A549 (cell line): Measurements from ENCODE around the gene EFNA5. TPM values are rescaled to one million over a fixed set of nuclear protein-coding genes. Genes with fewer than 3 reads are reported as not detected.

Source experiments
- ATAC-seq, 2 experiments: fragments of 200-7000 bp in 1 of 2; fragments of >200 bp in 1 of 2; cut with Nextera tagmentation in 1 of 2; cut with Tn5 transposase in 1 of 2; 3 replicates each; pipeline versions ENCODE4 v1.8.0 to v1.9.1; 2018 to 2020; ENCODE audit warnings: mild to moderate bottlenecking in 1 of 2, moderate library complexity in 1 of 2
- CTCF ChIA-PET: fragments of 300-600 bp; sonication (Branson Sonifier 250); formaldehyde crosslinking; extraction: SDS; loops from one replicate; lab custom pipeline; 2021; ENCODE audit warnings: antibody characterized with exemption, inconsistent platforms; lab: Yijun Ruan, JAX
- POLR2A ChIA-PET: fragments of 350-600 bp; formaldehyde crosslinking; extraction: SDS; loops from one replicate; lab custom pipeline; 2021; ENCODE audit warnings: antibody characterized with exemption, inconsistent platforms; lab: Yijun Ruan, JAX
- DNase-seq, 2 experiments: peaks; one replicate each; pipeline versions ENCODE4 v3.0.0 to v3.0.0-alpha.2; 2011 to 2016; ENCODE audit warnings: low read depth in 1 of 2, low spot score in 1 of 2
- FAIRE-seq: peaks from 2 replicates; lab custom pipeline; 2011; peaks lifted over from hg19 to GRCh38; lab: Jason Lieb, UNC
- H3K27ac ChIP-seq, 2 experiments: fragments of >200 bp; sonication (Bioruptor Twin); formaldehyde crosslinking; 3 replicates each; pipeline ENCODE4 v1.5.1; 2016 to 2017
- H3K4me1 ChIP-seq: fragments of >200 bp; sonication (Bioruptor Twin); formaldehyde crosslinking; 3 replicates; pipeline ENCODE4 v1.6.1; 2016
- H3K4me2 ChIP-seq: fragments of >200 bp; sonication (Bioruptor Twin); formaldehyde crosslinking; 3 replicates; pipeline ENCODE4 v1.6.1; 2016
- H3K4me3 ChIP-seq: fragments of >200 bp; sonication (Bioruptor Twin); formaldehyde crosslinking; 3 replicates; pipeline ENCODE4 v1.5.1; 2016
- H3K9me3 ChIP-seq: fragments of >200 bp; sonication (Bioruptor Twin); formaldehyde crosslinking; 3 replicates; pipeline ENCODE4 v1.6.1; 2016
- ATOH8 ChIP-seq: fragments of 250-450 bp; sonication (Bioruptor Pico); IDR thresholded peaks from 2 replicates; pipeline ENCODE4 v1.5.0; 2020; ENCODE audit warnings: low read depth, mild to moderate bottlenecking, moderate library complexity
- BCL3 ChIP-seq: fragments of >200 bp; sonication (Bioruptor Twin); formaldehyde crosslinking; IDR thresholded peaks from 3 replicates; pipeline ENCODE4 v1.6.1; 2016
- BHLHE40 ChIP-seq: IDR thresholded peaks from 2 replicates; pipeline ENCODE4 v1.6.1; 2012; ENCODE audit warnings: low read depth, low read length, inconsistent platforms
- CHD2 ChIP-seq: fragments of 150-350 bp; IDR thresholded peaks from 2 replicates; pipeline ENCODE4 v1.6.1; 2014; ENCODE audit warnings: low read length; ENCODE audit not compliant: partially characterized antibody
- CTCF ChIP-seq: fragments of >200 bp; sonication (Bioruptor Twin); formaldehyde crosslinking; IDR thresholded peaks from 3 replicates; pipeline ENCODE4 v1.5.1; 2016
- FOSB ChIP-seq: fragments of 250-450 bp; sonication (Bioruptor Pico); IDR thresholded peaks from 2 replicates; pipeline ENCODE4 v1.5.0; 2020; ENCODE audit warnings: mild to moderate bottlenecking, moderate library complexity
- FOSL2 ChIP-seq, 2 experiments: fragments of 450-650 bp in 1 of 2; fragments of >200 bp in 1 of 2; sonication (Bioruptor Twin) in 1 of 2; formaldehyde crosslinking; IDR thresholded peaks; 2 replicates each; pipeline versions ENCODE4 v1.5.0 to v1.6.1; 2016 to 2020; ENCODE audit warnings: mild to moderate bottlenecking in 1 of 2, moderate library complexity in 1 of 2
- FOXS1 ChIP-seq: fragments of 250-450 bp; sonication (Bioruptor Pico); IDR thresholded peaks from 2 replicates; pipeline ENCODE4 v1.5.0; 2020; ENCODE audit warnings: mild to moderate bottlenecking, moderate library complexity
- GATA3 ChIP-seq: IDR thresholded peaks from 2 replicates; pipeline ENCODE4 v1.6.1; 2012; ENCODE audit warnings: borderline replicate concordance
- HDAC2 ChIP-seq: fragments of 200-600 bp; sonication (generic); IDR thresholded peaks from 2 replicates; pipeline ENCODE4 v1.6.1; 2016
- JUNB ChIP-seq: fragments of >200 bp; sonication (Bioruptor Twin); formaldehyde crosslinking; IDR thresholded peaks from 2 replicates; pipeline ENCODE4 v1.6.1; 2016
- KDM5A ChIP-seq: fragments of 200-600 bp; sonication (generic); IDR thresholded peaks from 2 replicates; pipeline ENCODE4 v1.6.1; 2016; ENCODE audit warnings: antibody characterized with exemption, mild to moderate bottlenecking
- MAFK ChIP-seq: fragments of 450-650 bp; IDR thresholded peaks from 2 replicates; pipeline ENCODE4 v1.6.1; 2014; ENCODE audit not compliant: partially characterized antibody
- MAZ ChIP-seq: fragments of 150-350 bp; IDR thresholded peaks from 2 replicates; pipeline ENCODE4 v1.6.1; 2014; ENCODE audit warnings: antibody characterized with exemption, low read depth, low read length, borderline replicate concordance
- PHF8 ChIP-seq: fragments of 200-600 bp; sonication (generic); IDR thresholded peaks from 2 replicates; pipeline ENCODE4 v1.6.1; 2016; ENCODE audit warnings: low read depth, mild to moderate bottlenecking, antibody characterized with exemption, moderate library complexity, borderline replicate concordance
- RAD21 ChIP-seq, 2 experiments: fragments of >200 bp in 1 of 2; sonication (Bioruptor Twin) in 1 of 2; formaldehyde crosslinking in 1 of 2; IDR thresholded peaks in 1 of 2; conservative IDR thresholded peaks in 1 of 2; 2 replicates in 1 of 2; 3 replicates in 1 of 2; pipeline ENCODE4 v1.6.1; 2012 to 2018; ENCODE audit warnings: inconsistent platforms in 1 of 2
- SMC3 ChIP-seq: fragments of >200 bp; sonication (Bioruptor Twin); formaldehyde crosslinking; IDR thresholded peaks from 3 replicates; pipeline ENCODE4 v1.6.1; 2018; ENCODE audit warnings: inconsistent platforms
- TFCP2L1 ChIP-seq: fragments of 250-450 bp; sonication (Bioruptor Pico); IDR thresholded peaks from 2 replicates; pipeline ENCODE4 v1.5.0; 2021; ENCODE audit warnings: mild to moderate bottlenecking
- USF2 ChIP-seq: fragments of 450-650 bp; IDR thresholded peaks from 2 replicates; pipeline ENCODE4 v1.6.1; 2014; ENCODE audit warnings: antibody characterized with exemption
- WGBS: methylation state at CpG from one replicate; pipeline ENCODE4 v1.1.6; 2017; ENCODE audit errors: missing lambda C conversion rate; 5-methylcytosine and 5-hydroxymethylcytosine counted together
- polyA plus RNA-seq, 4 experiments: library from polyadenylated mRNA; depleted of rRNA in 3 of 4; stranded (reverse); fragments of >200 nt; fragmentation: RNase III in 1 of 4; extraction: RNeasy Plus Mini Kit Qiagen cat#74134 plus additional on column Dnase treatment in 1 of 4; gene quantifications; 2 replicates in 3 of 4; 3 replicates in 1 of 4; pipeline ENCODE4 v1.2.3, GENCODE V29; 2011 to 2017

The EFNA5 gene
- polyA plus RNA-seq, 2 of the 4 experiments (the other 2 are of a cell fraction), result 8.5 to 20.7 TPM

- TF ChIP-seq CHD2 (peak; percentile 89), BCL3 (0 out of 3 replicates have a peak, but pooled peaks have one; percentile 47), KDM5A (no peak), MAFK (peak; percentile 100), CTCF (no peak), RAD21 (conservative IDR thresholded peaks at IDR 0.05 in 1 of 2, IDR thresholded peaks at IDR 0.05 in 1 of 2) (peak; percentile 1 to 46; a peak in 2 of 5 replicates), PHF8 (no peak), GATA3 (peak; percentile 65; the same call in 1 of the 2 replicates), JUNB (peak; percentile 56), ATOH8 (CRISPR knock-in tag) (peak; percentile 76; the same call in 1 of the 2 replicates), USF2 (peak; percentile 41; the same call in 1 of the 2 replicates), SMC3 (0 out of 3 replicates have a peak, but pooled peaks have one; percentile 23)
Observed at GRCh38 chr5:107466233-107466769, 204.4 kb downstream of the EFNA5 start (continued).

GRCh38 chr5:107464876-107465275 lies 205.9 kb downstream of the EFNA5 start:
- 90% methylated on average over 8 of the region's 8 CpGs for WGBS
- FAIRE-seq, result no peak
- H3K27ac ChIP-seq, result peak overlapping the region; percentile 94
- no peak overlapping the region for H3K4me3 ChIP-seq
- ChIA-PET CTCF (interaction anchor here (1.2 to 2.9 kb wide), 7 partner anchors 9 to 135 kb away, joined by 3 to 14 read pairs (median 3); no protein-coding TSS in a partner anchor), POLR2A (interaction anchor here (0.7 kb wide), 1 partner anchor 612 kb away, joined by 3 read pairs; no protein-coding TSS in a partner anchor)
- H3K4me1 ChIP-seq, result peaks cover 94% of the 10 kb centered on the region
- ATAC-seq, result no peak
- H3K9me3 ChIP-seq, result no peaks in the 10 kb centered on the region
- no peak for DNase-seq
- no peak for TF ChIP-seq HDAC2
- no peak for TF ChIP-seq BHLHE40
- no peak for TF ChIP-seq FOXS1
- no peak for TF ChIP-seq TFCP2L1 (CRISPR knock-in tag)
- TF ChIP-seq FOSB (CRISPR knock-in tag), result no peak
- TF ChIP-seq MAZ, result no peak
- no peak for TF ChIP-seq SMC3
- TF ChIP-seq CTCF, result no peak
- no peak for TF ChIP-seq FOSL2 (IDR thresholded peaks at IDR 0.05)
- no peak for TF ChIP-seq FOSL2 (CRISPR knock-in tag; IDR thresholded peaks at IDR 0.05)
- no peak for TF ChIP-seq RAD21 (conservative IDR thresholded peaks at IDR 0.05 in 1 of 2, IDR thresholded peaks at IDR 0.05 in 1 of 2)
- peak overlapping the region; percentile 35 for H3K4me2 ChIP-seq
